Astrocyte (in vitro differentiated cells and primary cell): ENCODE results near the gene OSBPL3. TPM values are rescaled to one million over a fixed set of nuclear protein-coding genes. Genes with fewer than 3 reads are reported as not detected.

Source experiments
- DNase-seq: peaks from one replicate; pipeline ENCODE4 v3.0.0-alpha.2; 2010; ENCODE audit warnings: low read depth
- FAIRE-seq: peaks from 2 replicates; lab custom pipeline; 2011; peaks lifted over from hg19 to GRCh38; lab: Jason Lieb, UNC
- H2AFZ ChIP-seq: 2 replicates; pipeline ENCODE4 v1.6.0; 2012; ENCODE audit warnings: low read depth, low read length, inconsistent platforms
- H3K27ac ChIP-seq: 2 replicates; pipeline ENCODE4 v1.5.1; 2011; ENCODE audit warnings: low read depth, low read length, inconsistent platforms
- H3K27me3 ChIP-seq: 2 replicates; pipeline ENCODE4 v1.6.0; 2011; ENCODE audit warnings: low read length, inconsistent platforms; ENCODE audit not compliant: insufficient read depth
- H3K36me3 ChIP-seq: 2 replicates; pipeline ENCODE4 v1.5.1; 2011; ENCODE audit warnings: low read length, inconsistent platforms; ENCODE audit not compliant: insufficient read depth
- H3K4me1 ChIP-seq: 2 replicates; pipeline ENCODE4 v1.5.1; 2011; ENCODE audit warnings: low read length, inconsistent platforms; ENCODE audit not compliant: insufficient read depth
- H3K4me2 ChIP-seq: 2 replicates; pipeline ENCODE4 v1.6.0; 2012; ENCODE audit warnings: low read length, inconsistent platforms
- H3K4me3 ChIP-seq: 2 replicates; pipeline ENCODE4 v1.5.1; 2011; ENCODE audit warnings: low read depth, mild to moderate bottlenecking, low read length, inconsistent platforms; ENCODE audit not compliant: insufficient read depth
- H3K79me2 ChIP-seq: 2 replicates; pipeline ENCODE4 v1.6.0; 2012; ENCODE audit warnings: mild to moderate bottlenecking, low read length, inconsistent platforms; ENCODE audit not compliant: insufficient read depth
- H3K9ac ChIP-seq: 2 replicates; pipeline ENCODE4 v1.6.0; 2012; ENCODE audit warnings: mild to moderate bottlenecking, low read length, inconsistent platforms
- H3K9me3 ChIP-seq: 2 replicates; pipeline ENCODE4 v1.5.1; 2012; ENCODE audit warnings: low read depth, mild to moderate bottlenecking, low read length, inconsistent platforms; ENCODE audit not compliant: insufficient read depth
- H4K20me1 ChIP-seq: 2 replicates; pipeline ENCODE4 v1.6.0; 2012; ENCODE audit warnings: low read length, inconsistent platforms; ENCODE audit not compliant: insufficient read depth
- H3K27ac Mint-ChIP-seq: one replicate; pipeline ENCODE4 v1.8.0; 2021; ENCODE audit warnings: mild to moderate bottlenecking, mixed read lengths; ENCODE audit not compliant: unreplicated experiment
- H3K27me3 Mint-ChIP-seq: one replicate; pipeline ENCODE4 v1.8.0; 2021; ENCODE audit warnings: low read depth, mixed read lengths; ENCODE audit not compliant: unreplicated experiment
- H3K36me3 Mint-ChIP-seq: one replicate; pipeline ENCODE4 v1.8.0; 2021; ENCODE audit warnings: low read depth, mixed read lengths; ENCODE audit not compliant: unreplicated experiment
- H3K4me1 Mint-ChIP-seq: one replicate; pipeline ENCODE4 v1.8.0; 2021; ENCODE audit warnings: low read depth, mixed read lengths; ENCODE audit not compliant: unreplicated experiment
- H3K4me3 Mint-ChIP-seq: one replicate; pipeline ENCODE4 v1.8.0; 2021; ENCODE audit warnings: mild to moderate bottlenecking, moderate library complexity, mixed read lengths; ENCODE audit not compliant: unreplicated experiment
- H3K9me3 Mint-ChIP-seq: one replicate; pipeline ENCODE4 v1.8.0; 2021; ENCODE audit warnings: mild to moderate bottlenecking, mixed read lengths; ENCODE audit not compliant: unreplicated experiment
- EZH2 ChIP-seq: IDR thresholded peaks from 2 replicates; pipeline ENCODE4 v1.6.1; 2012; ENCODE audit warnings: mild to moderate bottlenecking, low read length, inconsistent platforms; ENCODE audit not compliant: insufficient read depth
- total RNA-seq: library from RNA; stranded (reverse); gene quantifications from 2 replicates; pipeline ENCODE4 v1.2.1, GENCODE V29; 2021
- TF ChIP-seq, protein P1 (sequence below): IDR thresholded peaks from 2 replicates; pipeline ENCODE4 v1.5.1; 2011; ENCODE audit warnings: low read depth, mild to moderate bottlenecking, inconsistent platforms, low read length, moderate library complexity; ENCODE audit not compliant: insufficient read depth

OSBPL3 gene
- total RNA-seq, 1 donor from 2014 or later: 62.9 TPM

DNA sequence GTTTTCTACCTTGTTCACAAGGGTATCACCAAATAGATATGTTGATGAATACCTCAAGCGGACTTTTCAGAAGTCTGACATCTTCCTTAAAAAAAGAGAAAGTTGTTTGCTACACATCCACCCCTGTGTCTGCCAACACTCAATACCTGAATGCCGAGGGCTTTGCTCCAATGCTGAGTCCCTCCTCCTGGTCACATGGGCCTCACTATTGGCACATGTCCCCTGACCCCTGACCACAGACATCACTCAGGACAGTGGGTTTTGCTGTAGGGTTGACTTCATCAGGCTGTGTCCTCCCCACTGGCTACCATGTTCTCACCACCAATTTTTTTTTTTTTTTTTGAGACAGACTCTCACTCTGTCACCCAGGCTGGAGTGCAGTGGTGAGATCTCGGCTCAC lies 76.4 kb downstream of the OSBPL3 start:
- Mint-ChIP-seq H3K27me3 (no peaks in the 10 kb centered on the region), H3K9me3 (no peaks in the 10 kb centered on the region), H3K36me3 (peaks cover 11% of the 10 kb centered on the region), H3K4me1 (peaks cover 23% of the 10 kb centered on the region), H3K27ac (no peak overlapping the region), H3K4me3 (no peak overlapping the region)
- H3K79me2 ChIP-seq: peaks cover 78% of the 10 kb centered on the region
- H3K4me2 ChIP-seq: no peak overlapping the region
- no peak overlapping the region for H2AFZ ChIP-seq
- no peak overlapping the region for H3K27ac ChIP-seq
- H3K4me1 ChIP-seq: peaks cover 38% of the 10 kb centered on the region
- H3K36me3 ChIP-seq: no peaks in the 10 kb centered on the region
- H4K20me1 ChIP-seq: peaks cover 19% of the 10 kb centered on the region
- no peaks in the 10 kb centered on the region for H3K9me3 ChIP-seq
- TF ChIP-seq EZH2: no peak
- TF ChIP-seq, protein P1, sequence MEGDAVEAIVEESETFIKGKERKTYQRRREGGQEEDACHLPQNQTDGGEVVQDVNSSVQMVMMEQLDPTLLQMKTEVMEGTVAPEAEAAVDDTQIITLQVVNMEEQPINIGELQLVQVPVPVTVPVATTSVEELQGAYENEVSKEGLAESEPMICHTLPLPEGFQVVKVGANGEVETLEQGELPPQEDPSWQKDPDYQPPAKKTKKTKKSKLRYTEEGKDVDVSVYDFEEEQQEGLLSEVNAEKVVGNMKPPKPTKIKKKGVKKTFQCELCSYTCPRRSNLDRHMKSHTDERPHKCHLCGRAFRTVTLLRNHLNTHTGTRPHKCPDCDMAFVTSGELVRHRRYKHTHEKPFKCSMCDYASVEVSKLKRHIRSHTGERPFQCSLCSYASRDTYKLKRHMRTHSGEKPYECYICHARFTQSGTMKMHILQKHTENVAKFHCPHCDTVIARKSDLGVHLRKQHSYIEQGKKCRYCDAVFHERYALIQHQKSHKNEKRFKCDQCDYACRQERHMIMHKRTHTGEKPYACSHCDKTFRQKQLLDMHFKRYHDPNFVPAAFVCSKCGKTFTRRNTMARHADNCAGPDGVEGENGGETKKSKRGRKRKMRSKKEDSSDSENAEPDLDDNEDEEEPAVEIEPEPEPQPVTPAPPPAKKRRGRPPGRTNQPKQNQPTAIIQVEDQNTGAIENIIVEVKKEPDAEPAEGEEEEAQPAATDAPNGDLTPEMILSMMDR: no peak
- H3K4me3 ChIP-seq: no peak overlapping the region
- FAIRE-seq (no peak), DNase-seq (no peak)
- H3K9ac ChIP-seq: no peak overlapping the region
- no peaks in the 10 kb centered on the region for H3K27me3 ChIP-seq

GRCh38 chr7:24902931-24903330 lies 77.0 kb downstream of the OSBPL3 start:
- no peaks in the 10 kb centered on the region for H3K36me3 ChIP-seq
- TF ChIP-seq EZH2: no peak
- TF ChIP-seq, protein P1: no peak
- H3K4me1 ChIP-seq: peaks cover 37% of the 10 kb centered on the region
- peaks cover 19% of the 10 kb centered on the region for H4K20me1 ChIP-seq
- H3K4me3 ChIP-seq: no peak overlapping the region
- no peak for DNase-seq
- Mint-ChIP-seq H3K4me1 (peaks cover 28% of the 10 kb centered on the region), H3K9me3 (no peaks in the 10 kb centered on the region), H3K4me3 (no peak overlapping the region), H3K27ac (no peak overlapping the region), H3K36me3 (peaks cover 11% of the 10 kb centered on the region), H3K27me3 (no peaks in the 10 kb centered on the region)
- H3K4me2 ChIP-seq: no peak overlapping the region
- H3K27ac ChIP-seq: no peak overlapping the region
- H3K27me3 ChIP-seq: no peaks in the 10 kb centered on the region
- FAIRE-seq: no peak
- peaks cover 81% of the 10 kb centered on the region for H3K79me2 ChIP-seq
- H3K9me3 ChIP-seq: no peaks in the 10 kb centered on the region
- no peak overlapping the region for H3K9ac ChIP-seq
- no peak overlapping the region for H2AFZ ChIP-seq

DNA sequence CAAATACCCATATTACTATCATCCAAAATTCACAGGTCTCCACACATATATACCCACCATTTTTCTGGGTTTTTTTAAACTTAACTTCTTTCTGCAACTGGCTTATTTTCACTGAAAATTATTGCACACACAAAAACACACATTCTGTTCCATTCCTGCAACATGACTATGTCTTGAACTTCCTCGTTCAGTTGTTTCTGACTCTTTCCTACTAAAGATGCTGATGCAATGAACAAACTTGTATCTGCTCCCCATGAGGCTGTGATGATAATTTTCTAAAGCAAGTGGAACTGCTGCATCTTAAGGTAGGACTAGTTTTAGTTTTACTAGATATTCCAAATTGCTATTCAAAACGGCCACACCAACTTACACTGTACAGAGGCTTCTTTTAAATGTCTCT lies 77.7 kb downstream of the OSBPL3 start:
- Histone ChIP-seq H3K4me1 (peaks cover 31% of the 10 kb centered on the region), H3K27ac (no peak overlapping the region), H3K36me3 (no peaks in the 10 kb centered on the region), H3K4me2 (no peak overlapping the region), H2AFZ (no peak overlapping the region), H3K9me3 (no peaks in the 10 kb centered on the region), H4K20me1 (peaks cover 17% of the 10 kb centered on the region), H3K27me3 (no peaks in the 10 kb centered on the region), H3K79me2 (peaks cover 86% of the 10 kb centered on the region), H3K9ac (no peak overlapping the region), H3K4me3 (no peak overlapping the region)
- Mint-ChIP-seq H3K36me3 (peaks cover 11% of the 10 kb centered on the region), H3K27me3 (no peaks in the 10 kb centered on the region), H3K27ac (no peak overlapping the region), H3K9me3 (no peaks in the 10 kb centered on the region), H3K4me3 (no peak overlapping the region), H3K4me1 (peaks cover 28% of the 10 kb centered on the region)
- TF ChIP-seq, protein P1: no peak
- TF ChIP-seq EZH2: no peak
- DNase-seq: no peak
- no peak for FAIRE-seq
